GM12878 (cell line): Measurements from ENCODE around the gene KCNA5. TPM values are rescaled to one million over a fixed set of nuclear protein-coding genes. Genes with fewer than 3 reads are reported as not detected.

Experiments used
- ATAC-seq: fragments of 200-7000 bp; cut with Tn5 transposase; 3 replicates; pipeline ENCODE4 v1.9.1; 2020; ENCODE audit warnings: mild to moderate bottlenecking, moderate library complexity
- BruUV-seq: library from RNA; stranded (reverse); fragments of 400-500 nt; replicated peaks from 2 replicates; lab custom pipeline; 2021; lab: Mats Ljungman, UMichigan
- CTCF ChIA-PET: fragments of 300-600 bp; sonication (Branson Sonifier 250); formaldehyde crosslinking; extraction: SDS; loops from one replicate; lab custom pipeline; 2021; ENCODE audit warnings: inconsistent platforms; lab: Yijun Ruan, JAX
- POLR2A ChIA-PET: fragments of 350-600 bp; formaldehyde crosslinking; extraction: SDS; loops from one replicate; lab custom pipeline; 2021; ENCODE audit warnings: inconsistent platforms; lab: Charles Lee
- RAD21 ChIA-PET: fragments of 300-600 bp; sonication (Branson Sonifier 250); formaldehyde crosslinking; loops from one replicate; lab custom pipeline; 2023; ENCODE audit warnings: antibody characterized with exemption; ENCODE audit not compliant: unreplicated experiment; lab: Charles Lee
- SMC1A ChIA-PET: fragments of 300-600 bp; sonication (Branson Sonifier 250); formaldehyde crosslinking; loops from one replicate; lab custom pipeline; 2023; ENCODE audit not compliant: unreplicated experiment, uncharacterized antibody; lab: Charles Lee
- DNase-seq: peaks from one replicate; pipeline ENCODE4 v3.0.0-alpha.2; 2011; ENCODE audit warnings: low read depth, low spot score
- FAIRE-seq: peaks from 3 replicates; lab custom pipeline; 2011; peaks lifted over from hg19 to GRCh38; lab: Jason Lieb, UNC
- H2AFZ ChIP-seq: 2 replicates; pipeline ENCODE4 v1.6.0; 2011; ENCODE audit warnings: low read depth, low read length, control low read depth; ENCODE audit not compliant: control insufficient read depth
- H3K27ac ChIP-seq: 2 replicates; pipeline ENCODE4 v1.5.1; 2011; ENCODE audit warnings: control low read depth; ENCODE audit not compliant: control insufficient read depth, insufficient read depth
- H3K27me3 ChIP-seq, 2 experiments: replicated peaks in 1 of 2; 2 replicates each; pipeline versions ENCODE4 v1.6.0 to v1.6.1; 2011; ENCODE audit warnings: low read length in 1 of 2; ENCODE audit not compliant: control insufficient read depth in 2 of 2, insufficient read depth in 2 of 2
- H3K36me3 ChIP-seq, 2 experiments: 2 replicates each; pipeline ENCODE4 v1.5.1; 2011; ENCODE audit warnings: low read length in 1 of 2; ENCODE audit not compliant: control insufficient read depth in 2 of 2, insufficient read depth in 2 of 2
- H3K4me1 ChIP-seq: 2 replicates; pipeline ENCODE4 v1.6.1; 2011; ENCODE audit warnings: mild to moderate bottlenecking, low read length, moderate library complexity, mixed read lengths; ENCODE audit not compliant: control insufficient read depth, insufficient read depth
- H3K4me2 ChIP-seq: 2 replicates; pipeline ENCODE4 v1.6.0; 2011; ENCODE audit warnings: control low read depth; ENCODE audit not compliant: control insufficient read depth, insufficient read depth
- H3K4me3 ChIP-seq: fragments of 200-600 bp; sonication (generic); 2 replicates; pipeline ENCODE4 v1.5.1; 2016
- H3K79me2 ChIP-seq: 2 replicates; pipeline ENCODE4 v1.6.0; 2011; ENCODE audit warnings: low read length; ENCODE audit not compliant: control insufficient read depth, insufficient read depth
- H3K9ac ChIP-seq: 2 replicates; pipeline ENCODE4 v1.8.0; 2011; ENCODE audit warnings: low read length, control low read depth, mixed read lengths; ENCODE audit not compliant: control insufficient read depth, insufficient read depth
- H3K9me3 ChIP-seq: replicated peaks from 3 replicates; pipeline ENCODE4 v1.5.1; 2011; ENCODE audit warnings: mild to moderate bottlenecking, low read length; ENCODE audit not compliant: control insufficient read depth, insufficient read depth
- H4K20me1 ChIP-seq: 2 replicates; pipeline ENCODE4 v1.6.0; 2011; ENCODE audit not compliant: control insufficient read depth, insufficient read depth
- BACH1 ChIP-seq: fragments of 450-650 bp; IDR thresholded peaks from 2 replicates; pipeline ENCODE4 v1.6.1; 2017; ENCODE audit warnings: mild to moderate bottlenecking, borderline replicate concordance
- CREM ChIP-seq: IDR thresholded peaks from 2 replicates; pipeline ENCODE4 v1.6.1; 2014; ENCODE audit warnings: antibody characterized with exemption, low read depth
- E4F1 ChIP-seq: fragments of 450-650 bp; IDR thresholded peaks from 2 replicates; pipeline ENCODE4 v1.6.1; 2018; ENCODE audit warnings: borderline replicate concordance, mild to moderate bottlenecking; ENCODE audit not compliant: partially characterized antibody
- EGR1 ChIP-seq, 2 experiments: IDR thresholded peaks; 1 replicate in 1 of 2; 2 replicates in 1 of 2; pipeline ENCODE4 v1.6.1; 2011 to 2012; ENCODE audit warnings: low read depth in 2 of 2, low read length in 2 of 2, borderline replicate concordance in 1 of 2, mild to moderate bottlenecking in 1 of 2, moderate library complexity in 1 of 2
- KAT2A ChIP-seq: conservative IDR thresholded peaks from 2 replicates; pipeline ENCODE4 v1.6.1; 2011; ENCODE audit warnings: low read depth, low read length; ENCODE audit not compliant: control insufficient read depth
- RELB ChIP-seq: fragments of 450-650 bp; IDR thresholded peaks from 2 replicates; pipeline ENCODE4 v1.6.1; 2017; ENCODE audit warnings: low read depth, mild to moderate bottlenecking, moderate library complexity
- SREBF2 ChIP-seq: IDR thresholded peaks from 2 replicates; pipeline ENCODE4 v1.6.1; 2012; ENCODE audit warnings: mild to moderate bottlenecking, low read length
- TARDBP ChIP-seq: IDR thresholded peaks from 2 replicates; pipeline ENCODE4 v1.6.1; 2016; ENCODE audit warnings: borderline replicate concordance
- TBL1XR1 ChIP-seq: IDR thresholded peaks from 2 replicates; pipeline ENCODE4 v1.6.1; 2012; ENCODE audit warnings: low read depth, low read length, improper control_type of control experiment
- USF2 ChIP-seq: IDR thresholded peaks from 2 replicates; pipeline ENCODE4 v1.6.1; 2011; ENCODE audit warnings: low read depth, low read length, improper control_type of control experiment, borderline replicate concordance
- ZBTB4 ChIP-seq: fragments of 450-650 bp; formaldehyde crosslinking; IDR thresholded peaks from 2 replicates; pipeline ENCODE4 v1.4.0; 2022; ENCODE audit warnings: mild to moderate bottlenecking, moderate library complexity
- ZNF217 ChIP-seq: fragments of 450-650 bp; IDR thresholded peaks from 2 replicates; pipeline ENCODE4 v1.6.1; 2017; ENCODE audit warnings: antibody characterized with exemption, mild to moderate bottlenecking
- WGBS: methylation state at CpG from one replicate; pipeline ENCODE4 v1.1.6; 2016; ENCODE audit warnings: low lambda C conversion rate; ENCODE audit not compliant: insufficient replicate concordance, insufficient coverage; ENCODE audit errors: missing lambda C conversion rate; 5-methylcytosine and 5-hydroxymethylcytosine counted together
- in situ Hi-C: fragments of 300-500 bp; cut with MboI; formaldehyde crosslinking; loops from 9 replicates; pipeline ENCODE4 v1.14.3; 2018; ENCODE audit warnings: mixed read lengths
- intact Hi-C: fragments of 100-400 bp; cut with micrococcal nuclease; formaldehyde crosslinking; loops from one replicate; pipeline ENCODE4 v1.14.2; 2022; ENCODE audit not compliant: unreplicated experiment
- polyA plus RNA-seq, 11 experiments: library from polyadenylated mRNA; depleted of rRNA in 4 of 11; unstranded in 6 of 11; stranded (reverse) in 5 of 11; fragments of >200 nt; fragmentation: Nextera tagmentation in 4 of 11; fragmentation: Illumina TruSeq in 1 of 11; extraction: Ambion mirVana in 4 of 11; extraction: Trizol in 1 of 11; gene quantifications; 1 replicate in 1 of 11; 2 replicates in 10 of 11; pipeline versions ENCODE4 v1.2.1 to v1.2.3, GENCODE V29; 2011 to 2016; ENCODE audit warnings: inconsistent platforms in 2 of 11, missing spikeins in 2 of 11, low read depth in 1 of 11
- total RNA-seq, 4 experiments: library from RNA; depleted of rRNA in 3 of 4; stranded (reverse); fragments of >200 nt in 3 of 4; fragmentation: Illumina TruSeq in 1 of 4; extraction: Trizol in 1 of 4; gene quantifications; 2 replicates each; pipeline versions ENCODE4 v1.2.1 to v1.2.3, GENCODE V29; 2013 to 2021

The KCNA5 gene
- total and polyA plus RNA-seq, 10 of the 15 experiments (the other 5 are each of a cell fraction or from before 2014, with no cell fraction given), result 0.11 to 0.56 (median 0.19) TPM; not detected in 4

- Histone ChIP-seq H3K9ac (no peak overlapping the region), H3K27me3 (no peaks in the 10 kb centered on the region; a peak in 3 of 4 replicates), H4K20me1 (no peaks in the 10 kb centered on the region), H3K4me3 (no peak overlapping the region), H3K4me1 (no peaks in the 10 kb centered on the region), H2AFZ (no peak overlapping the region), H3K9me3 (no peaks in the 10 kb centered on the region), H3K36me3 (no peaks in the 10 kb centered on the region), H3K79me2 (no peaks in the 10 kb centered on the region), H3K4me2 (no peak overlapping the region), H3K27ac (no peak overlapping the region)
- ChIA-PET RAD21 (interaction anchor here (0.7 to 1.2 kb wide), 3 partner anchors 58 to 166 kb away, joined by 3 to 6 read pairs (median 4); no protein-coding TSS in a partner anchor), CTCF (interaction anchor here (0.9 to 2.8 kb wide), 3 partner anchors 59 to 62 kb away, joined by 3 to 18 read pairs (median 5); no protein-coding TSS in a partner anchor), SMC1A (interaction anchor here (1.3 kb wide), 1 partner anchor 57 kb away, joined by 4 read pairs; no protein-coding TSS in a partner anchor), POLR2A (no interaction called here)
- no peak for FAIRE-seq
- DNase-seq, result no peak
- WGBS, result 65% methylated on average over 6 of the region's 6 CpGs
- TF ChIP-seq KAT2A (no peak), EGR1 (IDR thresholded peaks at IDR 0.05; ENCODE audit: borderline replicate concordance in 1 of 2, low read depth in 2 of 2, low read length in 2 of 2) (no peak), ZBTB4 (no peak), ZNF217 (no peak), USF2 (no peak), TARDBP (no peak), E4F1 (no peak), CREM (no peak), RELB (no peak), TBL1XR1 (no peak), SREBF2 (no peak), BACH1 (no peak)
- in situ Hi-C loops (loop anchor here (5.0 kb wide), 1 partner anchor 63 kb away; no protein-coding TSS in a partner anchor), intact Hi-C loops (loop anchor here (5.0 kb wide), 1 partner anchor 418 kb away; no protein-coding TSS in a partner anchor)
- BruUV-seq, result no TSS peak
- ATAC-seq, result no peak
These were observed 19.8 kb upstream of the KCNA5 start for GRCh38 chr12:5023842-5024241.
